ENCODE data around the gene MAP2K5. TPM values are rescaled to one million over a fixed set of nuclear protein-coding genes. Genes with fewer than 3 reads are reported as not detected.

Gene MAP2K5
- total RNA-seq, 1 donor from 2014 or later, result 30.7 TPM

- Mint-ChIP-seq H3K4me3 (ENCODE audit: low read depth) (no peak overlapping the region), H3K4me1 (ENCODE audit: low read depth) (peaks cover 4% of the 10 kb centered on the region), H3K27me3 (no peaks in the 10 kb centered on the region), H3K36me3 (ENCODE audit: insufficient read depth) (no peaks in the 10 kb centered on the region), H3K27ac (no peak overlapping the region), H3K9me3 (ENCODE audit: low read depth) (no peaks in the 10 kb centered on the region)
- TF ChIP-seq, protein P1, sequence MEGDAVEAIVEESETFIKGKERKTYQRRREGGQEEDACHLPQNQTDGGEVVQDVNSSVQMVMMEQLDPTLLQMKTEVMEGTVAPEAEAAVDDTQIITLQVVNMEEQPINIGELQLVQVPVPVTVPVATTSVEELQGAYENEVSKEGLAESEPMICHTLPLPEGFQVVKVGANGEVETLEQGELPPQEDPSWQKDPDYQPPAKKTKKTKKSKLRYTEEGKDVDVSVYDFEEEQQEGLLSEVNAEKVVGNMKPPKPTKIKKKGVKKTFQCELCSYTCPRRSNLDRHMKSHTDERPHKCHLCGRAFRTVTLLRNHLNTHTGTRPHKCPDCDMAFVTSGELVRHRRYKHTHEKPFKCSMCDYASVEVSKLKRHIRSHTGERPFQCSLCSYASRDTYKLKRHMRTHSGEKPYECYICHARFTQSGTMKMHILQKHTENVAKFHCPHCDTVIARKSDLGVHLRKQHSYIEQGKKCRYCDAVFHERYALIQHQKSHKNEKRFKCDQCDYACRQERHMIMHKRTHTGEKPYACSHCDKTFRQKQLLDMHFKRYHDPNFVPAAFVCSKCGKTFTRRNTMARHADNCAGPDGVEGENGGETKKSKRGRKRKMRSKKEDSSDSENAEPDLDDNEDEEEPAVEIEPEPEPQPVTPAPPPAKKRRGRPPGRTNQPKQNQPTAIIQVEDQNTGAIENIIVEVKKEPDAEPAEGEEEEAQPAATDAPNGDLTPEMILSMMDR (IDR thresholded peaks at IDR 0.05; ENCODE audit: unreplicated experiment), result no peak
- DNase-seq (ENCODE audit: low spot score, unreplicated experiment), result no peak
Measured at GRCh38 chr15:67534360-67534759, 8.1 kb upstream of the MAP2K5 start.

DNA sequence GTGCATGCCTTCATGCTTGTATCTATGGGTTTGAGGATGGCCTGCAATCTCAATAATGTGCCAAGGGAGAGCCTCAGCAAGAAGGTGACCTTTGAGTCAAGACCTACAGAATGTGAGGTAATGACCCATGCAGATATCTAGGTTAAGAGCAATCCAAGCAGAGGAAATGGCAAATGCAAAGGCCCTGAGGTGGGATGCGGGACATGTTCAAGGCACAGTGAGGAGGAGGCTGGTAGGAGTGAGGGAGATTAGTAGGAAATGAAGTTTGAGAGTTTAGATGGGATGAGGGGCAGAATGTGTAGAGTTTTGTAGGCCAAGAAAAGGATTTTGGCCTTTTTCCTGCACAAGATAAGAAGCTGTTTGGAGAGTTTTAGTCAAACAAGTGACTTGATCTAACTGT, 4.7 kb upstream of the MAP2K5 start:
- peaks cover 4% of the 10 kb centered on the region for H3K4me1 Mint-ChIP-seq (ENCODE audit: low read depth)
- H3K27me3 Mint-ChIP-seq, result no peaks in the 10 kb centered on the region
- no peak for DNase-seq (ENCODE audit: low spot score, unreplicated experiment)
- H3K4me3 Mint-ChIP-seq (ENCODE audit: low read depth), result no peak overlapping the region
- H3K27ac Mint-ChIP-seq, result peak overlapping the region; percentile 1
- no peaks in the 10 kb centered on the region for H3K36me3 Mint-ChIP-seq (ENCODE audit: insufficient read depth)
- H3K9me3 Mint-ChIP-seq (ENCODE audit: low read depth), result no peaks in the 10 kb centered on the region
- TF ChIP-seq, protein P1 (IDR thresholded peaks at IDR 0.05; ENCODE audit: unreplicated experiment), result no peak

GRCh38 chr15:67543348-67543718, 830 bp downstream of the MAP2K5 start:
- TF ChIP-seq, protein P1 (IDR thresholded peaks at IDR 0.05; ENCODE audit: unreplicated experiment), result no peak
- H3K36me3 Mint-ChIP-seq (ENCODE audit: insufficient read depth), result peaks cover 4% of the 10 kb centered on the region
- peak overlapping the region; percentile 94 for H3K27ac Mint-ChIP-seq
- peaks cover 18% of the 10 kb centered on the region for H3K4me1 Mint-ChIP-seq (ENCODE audit: low read depth)
- H3K27me3 Mint-ChIP-seq, result no peaks in the 10 kb centered on the region
- H3K4me3 Mint-ChIP-seq (ENCODE audit: low read depth), result peak overlapping the region; percentile 96
- no peak for DNase-seq (ENCODE audit: low spot score, unreplicated experiment)
- no peaks in the 10 kb centered on the region for H3K9me3 Mint-ChIP-seq (ENCODE audit: low read depth)

DNA sequence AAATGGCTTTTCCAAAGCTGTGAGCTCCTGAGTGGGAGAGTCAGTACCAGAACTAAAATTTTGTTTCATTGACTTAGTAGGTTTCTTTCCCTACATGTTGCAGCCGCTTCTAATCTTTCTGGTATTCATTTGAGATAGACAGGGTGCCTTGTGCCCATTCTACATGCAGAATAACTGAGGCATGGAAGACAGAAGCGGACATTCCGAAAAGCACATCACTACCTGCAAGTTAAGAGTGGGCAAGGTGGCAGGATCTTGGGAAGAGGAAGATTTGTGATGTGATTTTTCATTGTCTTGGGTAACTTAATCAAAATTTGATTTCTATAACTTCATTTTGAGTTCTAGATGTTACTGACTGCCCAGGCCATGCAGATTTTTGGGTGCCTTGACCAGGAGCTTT, 2.0 kb downstream of the MAP2K5 start:
- no peak overlapping the region for H3K27ac Mint-ChIP-seq
- no peaks in the 10 kb centered on the region for H3K27me3 Mint-ChIP-seq
- peak overlapping the region; percentile 17 for H3K4me3 Mint-ChIP-seq (ENCODE audit: low read depth)
- H3K4me1 Mint-ChIP-seq (ENCODE audit: low read depth), result peaks cover 23% of the 10 kb centered on the region
- H3K36me3 Mint-ChIP-seq (ENCODE audit: insufficient read depth), result peaks cover 4% of the 10 kb centered on the region
- TF ChIP-seq, protein P1 (IDR thresholded peaks at IDR 0.05; ENCODE audit: unreplicated experiment), result no peak
- H3K9me3 Mint-ChIP-seq (ENCODE audit: low read depth), result no peaks in the 10 kb centered on the region
- no peak for DNase-seq (ENCODE audit: low spot score, unreplicated experiment)

GRCh38 chr15:67545864-67546263, 3.4 kb downstream of the MAP2K5 start:
- TF ChIP-seq, protein P1 (IDR thresholded peaks at IDR 0.05; ENCODE audit: unreplicated experiment), result no peak
- peaks cover 8% of the 10 kb centered on the region for H3K36me3 Mint-ChIP-seq (ENCODE audit: insufficient read depth)
- no peak overlapping the region for H3K4me3 Mint-ChIP-seq (ENCODE audit: low read depth)
- no peaks in the 10 kb centered on the region for H3K27me3 Mint-ChIP-seq
- no peak overlapping the region for H3K27ac Mint-ChIP-seq
- H3K4me1 Mint-ChIP-seq (ENCODE audit: low read depth), result peaks cover 30% of the 10 kb centered on the region
- DNase-seq (ENCODE audit: low spot score, unreplicated experiment), result no peak
- H3K9me3 Mint-ChIP-seq (ENCODE audit: low read depth), result no peaks in the 10 kb centered on the region
